ENCODE results near the gene ADGRG1. TPM values are rescaled to one million over a fixed set of nuclear protein-coding genes. Genes with fewer than 3 reads are reported as not detected.
A peak's percentile ranks its signal among the peaks of the same experiment; 100 is the strongest.

Gene ADGRG1
- polyA plus RNA-seq, 5 donors, result 14.9 to 20.2 (median 18.6) TPM

- DNase-seq, result no peak
Observed at GRCh38 chr16:57619606-57620334, 8.7 kb upstream of the ADGRG1 start.

GRCh38 chr16:57620335-57621231 lies 7.8 kb upstream of the ADGRG1 start:
- DNase-seq, result peak in 1 of 2 donors; percentile 58

- no peak for DNase-seq
Observed at GRCh38 chr16:57621521-57622271, 6.7 kb upstream of the ADGRG1 start.

- DNase-seq, result no peak
Observed at GRCh38 chr16:57622361-57623250, 5.8 kb upstream of the ADGRG1 start.

GRCh38 chr16:57623251-57624043 lies 5.0 kb upstream of the ADGRG1 start:
- DNase-seq, result no peak

- no peak for DNase-seq
Observed at GRCh38 chr16:57624044-57624688, 4.3 kb upstream of the ADGRG1 start.

- DNase-seq, result no peak
Observed at GRCh38 chr16:57624806-57625500, 3.5 kb upstream of the ADGRG1 start.

- DNase-seq, result no peak
Observed at GRCh38 chr16:57626420-57627170, 1.8 kb upstream of the ADGRG1 start.

GRCh38 chr16:57627184-57627871 lies 1.1 kb upstream of the ADGRG1 start:
- no peak for DNase-seq

- DNase-seq, result no peak
Observed at GRCh38 chr16:57628783-57629293, 408 bp downstream of the ADGRG1 start.

GRCh38 chr16:57629516-57630406 lies 1.3 kb downstream of the ADGRG1 start:
- no peak for DNase-seq

- no peak for DNase-seq
Observed at GRCh38 chr16:57630407-57630797, 2.0 kb downstream of the ADGRG1 start.

- no peak for DNase-seq
Observed at GRCh38 chr16:57630931-57631845, 2.8 kb downstream of the ADGRG1 start.

GRCh38 chr16:57632568-57632967 lies 4.1 kb downstream of the ADGRG1 start:
- DNase-seq, result no peak

GRCh38 chr16:57633383-57634064 lies 5.1 kb downstream of the ADGRG1 start:
- DNase-seq, result no peak

Data from right lung (tissue), 5 donors.